C4-2B (cell line): ENCODE measurements around the gene KLHDC3.

Experiments used
- ZFX ChIP-seq: fragments of 450-650 bp; IDR thresholded peaks from 2 replicates; pipeline ENCODE4 v1.6.1; 2017
- TF ChIP-seq, protein P1 (sequence below): fragments of 450-650 bp; conservative IDR thresholded peaks from 2 replicates; pipeline ENCODE4 v1.5.1; 2017; ENCODE audit warnings: mild to moderate bottlenecking

DNA sequence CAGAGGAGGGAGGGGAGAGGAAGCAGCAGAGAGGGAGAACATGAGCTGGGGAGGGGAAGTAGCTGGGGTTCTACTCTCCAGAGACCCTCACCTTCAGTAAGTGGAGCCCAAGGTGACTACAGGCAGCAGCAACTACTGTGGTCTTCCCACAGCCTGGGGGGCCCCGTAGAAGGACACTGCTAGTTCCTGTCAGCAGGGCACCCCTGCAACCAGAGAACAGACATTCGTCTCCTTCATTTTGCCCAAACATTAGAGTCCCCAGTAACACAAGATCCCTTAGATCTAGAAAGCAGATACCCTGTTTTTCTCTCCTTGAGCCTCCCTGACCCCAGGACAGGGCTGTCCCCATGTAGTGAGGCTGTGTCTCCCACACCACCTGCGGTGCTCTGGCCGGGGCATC, 45.3 kb upstream of the KLHDC3 start:
- TF ChIP-seq, protein P1, sequence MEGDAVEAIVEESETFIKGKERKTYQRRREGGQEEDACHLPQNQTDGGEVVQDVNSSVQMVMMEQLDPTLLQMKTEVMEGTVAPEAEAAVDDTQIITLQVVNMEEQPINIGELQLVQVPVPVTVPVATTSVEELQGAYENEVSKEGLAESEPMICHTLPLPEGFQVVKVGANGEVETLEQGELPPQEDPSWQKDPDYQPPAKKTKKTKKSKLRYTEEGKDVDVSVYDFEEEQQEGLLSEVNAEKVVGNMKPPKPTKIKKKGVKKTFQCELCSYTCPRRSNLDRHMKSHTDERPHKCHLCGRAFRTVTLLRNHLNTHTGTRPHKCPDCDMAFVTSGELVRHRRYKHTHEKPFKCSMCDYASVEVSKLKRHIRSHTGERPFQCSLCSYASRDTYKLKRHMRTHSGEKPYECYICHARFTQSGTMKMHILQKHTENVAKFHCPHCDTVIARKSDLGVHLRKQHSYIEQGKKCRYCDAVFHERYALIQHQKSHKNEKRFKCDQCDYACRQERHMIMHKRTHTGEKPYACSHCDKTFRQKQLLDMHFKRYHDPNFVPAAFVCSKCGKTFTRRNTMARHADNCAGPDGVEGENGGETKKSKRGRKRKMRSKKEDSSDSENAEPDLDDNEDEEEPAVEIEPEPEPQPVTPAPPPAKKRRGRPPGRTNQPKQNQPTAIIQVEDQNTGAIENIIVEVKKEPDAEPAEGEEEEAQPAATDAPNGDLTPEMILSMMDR = no peak
- TF ChIP-seq ZFX = no peak
